Testis (tissue), 2 donors: ENCODE data around the gene GARIN5B.

Experiments
- CTCF ChIP-seq, 3 experiments: fragments of 450-650 bp in 2 of 3; fragments of 200-600 bp in 1 of 3; sonication (generic) in 1 of 3; IDR thresholded peaks; one replicate each; pipeline ENCODE4 v1.5.1; 2016 to 2019; ENCODE audit warnings: antibody characterized with exemption in 3 of 3, mild to moderate bottlenecking in 2 of 3, moderate library complexity in 1 of 3
- POLR2A ChIP-seq: fragments of 450-650 bp; IDR thresholded peaks from one replicate; pipeline ENCODE4 v1.6.1; 2017; ENCODE audit warnings: antibody characterized with exemption, mild to moderate bottlenecking, moderate library complexity

GRCh38 chr19:55362174-55362989 is 678 bp downstream of the GARIN5B start:
- TF ChIP-seq CTCF (IDR thresholded peaks at IDR 0.05) = no peak
- no peak for TF ChIP-seq POLR2A
